ENCODE data around the gene EPHB6.

EPHB6 gene

DNA sequence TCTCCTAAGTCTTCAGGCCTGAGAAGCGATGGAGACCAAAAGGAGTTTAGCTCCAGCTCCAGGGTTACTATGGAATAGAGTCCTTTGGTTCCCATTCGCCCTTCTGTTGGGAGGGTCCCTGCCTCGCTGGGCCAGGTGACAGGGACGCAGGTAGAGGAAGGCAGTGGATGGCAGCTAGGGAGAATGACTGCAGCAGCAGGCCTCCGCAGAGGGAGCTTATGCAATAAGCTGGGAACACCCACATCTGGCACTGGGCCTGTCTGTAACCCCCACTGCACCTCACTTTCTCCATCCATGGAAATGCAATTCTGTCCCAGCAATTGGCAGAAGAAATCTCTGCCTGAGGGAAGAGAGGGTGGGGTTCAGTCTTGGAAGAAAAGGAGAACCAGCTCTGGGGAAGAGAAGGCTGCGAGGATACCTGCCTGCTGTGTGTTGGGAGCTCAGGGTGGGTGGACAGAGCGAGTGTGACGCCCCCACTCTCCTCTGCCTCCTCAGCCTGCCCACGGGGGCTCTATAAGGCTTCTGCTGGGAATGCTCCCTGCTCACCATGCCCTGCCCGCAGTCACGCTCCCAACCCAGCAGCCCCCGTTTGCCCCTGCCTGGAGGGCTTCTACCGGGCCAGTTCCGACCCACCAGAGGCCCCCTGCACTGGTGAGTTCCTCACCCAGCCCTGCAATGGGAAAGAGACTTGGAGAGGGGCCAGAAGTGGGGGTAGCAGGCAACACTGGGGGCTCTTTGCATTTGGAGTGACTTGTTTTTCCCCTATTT is 10.3 kb downstream of the EPHB6 start:
- no peak for DNase-seq (ENCODE audit: low read depth in 1 of 2, low spot score in 1 of 2)

DNA sequence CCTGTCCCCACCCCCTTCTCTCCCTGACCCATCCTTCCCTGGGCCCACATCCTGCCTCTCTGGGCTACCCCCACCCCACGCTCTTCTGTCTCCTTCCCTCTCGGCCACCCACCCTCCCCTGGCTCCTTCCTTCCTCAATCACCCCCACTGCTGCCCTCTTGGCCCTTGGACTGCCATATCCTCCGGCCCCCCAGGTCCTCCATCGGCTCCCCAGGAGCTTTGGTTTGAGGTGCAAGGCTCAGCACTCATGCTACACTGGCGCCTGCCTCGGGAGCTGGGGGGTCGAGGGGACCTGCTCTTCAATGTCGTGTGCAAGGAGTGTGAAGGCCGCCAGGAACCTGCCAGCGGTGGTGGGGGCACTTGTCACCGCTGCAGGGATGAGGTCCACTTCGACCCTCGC is 10.9 kb downstream of the EPHB6 start:
- no peak for DNase-seq (ENCODE audit: low read depth in 1 of 2, low spot score in 1 of 2)

DNA sequence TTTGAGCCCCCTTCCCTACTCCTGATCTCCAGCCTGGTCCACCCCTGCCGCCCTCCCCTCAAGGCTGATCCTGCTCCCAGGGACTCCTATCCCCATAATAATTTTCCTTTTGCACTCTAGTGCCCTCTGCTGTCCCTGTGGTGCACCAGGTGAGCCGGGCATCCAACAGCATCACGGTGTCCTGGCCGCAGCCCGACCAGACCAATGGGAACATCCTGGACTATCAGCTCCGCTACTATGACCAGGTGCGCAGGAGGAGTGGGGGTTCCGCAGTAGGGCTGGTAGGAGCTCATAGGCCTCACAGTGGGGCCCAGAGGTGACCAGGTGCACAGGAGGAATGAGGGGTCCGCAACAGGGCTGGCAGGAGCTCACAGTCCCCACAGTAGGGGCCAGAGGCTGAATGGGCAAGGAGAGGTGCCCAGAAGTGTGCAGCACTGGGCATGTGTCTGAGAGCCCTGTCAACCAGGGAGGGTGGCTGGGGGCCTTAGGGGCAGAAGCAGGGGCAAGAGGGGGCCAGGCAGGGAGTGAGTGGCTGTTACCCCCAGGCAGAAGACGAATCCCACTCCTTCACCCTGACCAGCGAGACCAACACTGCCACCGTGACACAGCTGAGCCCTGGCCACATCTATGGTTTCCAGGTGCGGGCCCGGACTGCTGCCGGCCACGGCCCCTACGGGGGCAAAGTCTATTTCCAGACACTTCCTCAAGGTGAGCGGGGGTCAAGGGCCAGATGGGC is 11.7 kb downstream of the EPHB6 start:
- DNase-seq (ENCODE audit: low read depth in 1 of 2, low spot score in 1 of 2) = no peak

DNA sequence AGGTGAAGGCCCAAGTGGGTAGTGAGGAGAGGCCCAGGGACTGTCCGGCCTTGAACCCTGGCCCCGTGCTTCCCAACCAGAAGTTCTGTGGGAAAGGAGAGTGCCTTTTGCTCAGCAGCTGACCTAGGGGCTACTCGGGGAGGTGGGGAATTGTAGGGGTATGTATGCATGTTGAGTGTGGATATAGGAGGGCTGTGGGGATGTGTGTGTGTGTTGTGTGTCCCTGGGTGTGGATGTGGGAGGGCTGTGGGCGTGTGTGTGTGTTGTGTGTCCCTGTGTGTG is 12.2 kb downstream of the EPHB6 start:
- no peak for DNase-seq (ENCODE audit: low read depth in 1 of 2, low spot score in 1 of 2)

DNA sequence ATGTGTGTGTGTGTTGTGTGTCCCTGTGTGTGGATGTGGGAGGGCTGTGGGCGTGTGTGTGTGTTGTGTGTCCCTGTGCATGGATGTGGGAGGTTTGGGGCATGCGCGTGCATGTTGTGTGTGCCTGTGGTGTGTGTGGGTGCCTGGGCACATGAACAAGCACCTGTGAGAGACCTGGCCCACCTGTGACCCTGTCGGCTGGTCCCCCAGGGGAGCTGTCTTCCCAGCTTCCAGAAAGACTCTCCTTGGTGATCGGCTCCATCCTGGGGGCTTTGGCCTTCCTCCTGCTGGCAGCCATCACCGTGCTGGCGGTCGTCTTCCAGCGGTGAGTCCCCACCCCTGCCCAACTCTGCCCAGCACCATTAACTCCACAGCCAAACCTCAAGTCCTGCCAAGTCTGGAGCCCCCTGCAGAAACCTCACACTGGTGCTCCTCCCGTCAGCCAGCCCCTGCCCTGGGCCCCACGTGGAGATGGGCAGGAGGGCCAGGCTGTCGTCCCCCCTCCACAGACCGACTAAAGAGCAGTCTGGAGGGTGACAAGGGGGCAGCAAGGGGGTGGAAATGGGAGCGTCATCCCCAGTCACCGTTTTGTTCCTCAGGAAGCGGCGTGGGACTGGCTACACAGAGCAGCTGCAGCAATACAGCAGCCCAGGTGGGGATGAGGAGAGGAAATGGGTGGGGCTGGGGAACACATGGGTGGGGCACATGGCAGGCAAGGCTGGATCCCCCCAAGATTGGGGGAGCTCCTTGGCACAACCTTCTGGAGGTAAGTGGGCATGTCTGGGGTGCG is 12.7 kb downstream of the EPHB6 start:
- no peak for DNase-seq (ENCODE audit: low read depth in 1 of 2, low spot score in 1 of 2)

DNA sequence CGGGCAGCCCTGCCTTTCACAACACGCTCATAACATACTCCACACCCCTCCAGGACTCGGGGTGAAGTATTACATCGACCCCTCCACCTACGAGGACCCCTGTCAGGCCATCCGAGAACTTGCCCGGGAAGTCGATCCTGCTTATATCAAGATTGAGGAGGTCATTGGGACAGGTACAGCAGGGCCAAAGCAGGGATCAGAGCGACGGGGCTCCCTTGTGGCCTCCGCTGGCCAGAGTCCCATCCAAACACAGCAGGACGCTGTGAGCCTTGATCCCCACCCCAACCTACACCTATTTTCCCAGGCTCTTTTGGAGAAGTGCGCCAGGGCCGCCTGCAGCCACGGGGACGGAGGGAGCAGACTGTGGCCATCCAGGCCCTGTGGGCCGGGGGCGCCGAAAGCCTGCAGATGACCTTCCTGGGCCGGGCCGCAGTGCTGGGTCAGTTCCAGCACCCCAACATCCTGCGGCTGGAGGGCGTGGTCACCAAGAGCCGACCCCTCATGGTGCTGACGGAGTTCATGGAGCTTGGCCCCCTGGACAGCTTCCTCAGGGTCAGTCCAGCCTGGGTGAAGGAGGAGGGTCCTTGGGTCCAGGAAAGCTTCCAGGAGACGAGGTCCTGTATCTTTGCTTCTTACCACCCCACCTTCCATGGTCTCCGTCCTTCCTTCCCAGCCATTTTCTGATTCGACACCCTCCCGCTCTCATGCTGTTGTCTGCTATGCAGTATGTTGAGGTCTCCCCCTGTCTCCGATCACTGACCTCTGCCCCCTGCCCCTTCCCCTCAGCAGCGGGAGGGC is 13.5 kb downstream of the EPHB6 start:
- DNase-seq (ENCODE audit: low read depth in 1 of 2, low spot score in 1 of 2) = no peak

DNA sequence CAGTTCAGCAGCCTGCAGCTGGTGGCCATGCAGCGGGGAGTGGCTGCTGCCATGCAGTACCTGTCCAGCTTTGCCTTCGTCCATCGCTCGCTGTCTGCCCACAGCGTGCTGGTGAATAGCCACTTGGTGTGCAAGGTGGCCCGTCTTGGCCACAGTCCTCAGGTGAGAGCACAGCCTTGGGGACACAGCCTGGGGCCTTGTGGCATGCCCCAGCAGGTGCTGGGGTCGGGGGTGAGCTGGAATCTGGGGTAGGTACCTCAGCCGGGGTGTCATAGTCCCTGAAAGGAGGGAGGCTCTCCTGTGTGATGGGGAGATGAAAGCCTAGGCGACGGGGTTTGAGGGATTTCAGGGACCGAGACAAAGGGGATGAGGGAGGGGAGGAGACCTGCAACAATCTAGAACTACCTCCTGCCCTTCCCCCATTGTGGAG is 14.1 kb downstream of the EPHB6 start:
- no peak for DNase-seq (ENCODE audit: low read depth in 1 of 2, low spot score in 1 of 2)

DNA sequence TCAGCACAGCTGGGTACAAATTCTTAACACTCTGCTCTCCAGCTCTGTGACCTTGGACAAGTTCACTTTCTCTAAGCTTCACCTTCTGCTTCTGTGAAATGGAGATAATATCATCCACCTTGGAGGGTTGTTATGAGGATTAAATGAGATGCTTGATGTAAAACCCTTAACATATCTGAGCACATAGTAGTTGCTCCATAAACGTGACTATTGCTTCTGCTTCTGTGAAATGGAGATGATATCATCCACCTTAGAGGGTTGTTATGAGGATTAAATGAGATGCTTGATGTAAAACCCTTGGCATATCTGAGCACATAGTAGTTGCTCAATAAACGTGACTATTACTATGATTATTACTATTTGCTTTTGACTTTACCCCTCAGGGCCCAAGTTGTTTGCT is 14.6 kb downstream of the EPHB6 start:
- no peak for DNase-seq (ENCODE audit: low read depth in 1 of 2, low spot score in 1 of 2)

DNA sequence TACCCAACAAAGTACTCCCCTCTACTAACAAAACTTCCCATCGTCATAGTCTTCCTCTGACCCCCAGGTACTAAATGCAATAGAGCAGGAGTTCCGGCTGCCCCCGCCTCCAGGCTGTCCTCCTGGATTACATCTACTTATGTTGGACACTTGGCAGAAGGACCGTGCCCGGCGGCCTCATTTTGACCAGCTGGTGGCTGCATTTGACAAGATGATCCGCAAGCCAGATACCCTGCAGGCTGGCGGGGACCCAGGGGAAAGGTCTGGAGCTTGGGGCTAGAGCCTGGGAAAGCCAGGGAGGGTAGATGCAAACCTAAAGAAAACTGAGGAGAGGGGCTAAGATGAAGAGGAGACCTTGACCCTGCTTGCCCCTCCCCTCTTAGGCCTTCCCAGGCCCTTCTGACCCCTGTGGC is 15.3 kb downstream of the EPHB6 start:
- DNase-seq (ENCODE audit: low read depth in 1 of 2, low spot score in 1 of 2) = no peak

DNA sequence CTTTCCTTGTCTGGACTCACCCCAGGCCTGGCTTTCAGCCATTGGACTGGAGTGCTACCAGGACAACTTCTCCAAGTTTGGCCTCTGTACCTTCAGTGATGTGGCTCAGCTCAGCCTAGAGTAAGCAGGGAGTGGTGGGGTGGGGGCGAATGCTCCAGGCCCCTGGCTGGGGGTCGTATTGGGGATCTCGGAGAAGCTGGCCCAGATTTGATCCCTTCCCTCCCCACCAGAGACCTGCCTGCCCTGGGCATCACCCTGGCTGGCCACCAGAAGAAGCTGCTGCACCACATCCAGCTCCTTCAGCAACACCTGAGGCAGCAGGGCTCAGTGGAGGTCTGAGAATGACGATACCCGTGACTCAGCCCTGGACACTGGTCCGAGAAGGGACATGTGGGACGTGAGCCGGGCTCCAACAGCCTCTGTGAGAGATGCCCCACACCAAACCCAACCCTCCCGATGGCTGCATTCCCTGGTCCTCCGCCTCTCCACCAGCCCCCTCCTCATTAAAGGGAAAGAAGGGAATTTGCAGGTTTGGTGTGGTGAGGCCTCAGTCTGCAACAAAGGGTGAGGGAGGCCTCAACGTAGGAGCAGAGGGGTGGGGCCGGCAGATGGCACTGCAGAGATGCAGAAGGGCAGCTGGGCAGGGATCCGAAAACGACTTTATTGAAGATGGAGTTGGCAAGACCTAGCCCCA is 15.8 kb downstream of the EPHB6 start:
- DNase-seq (ENCODE audit: low read depth in 1 of 2, low spot score in 1 of 2) = no peak

DNA sequence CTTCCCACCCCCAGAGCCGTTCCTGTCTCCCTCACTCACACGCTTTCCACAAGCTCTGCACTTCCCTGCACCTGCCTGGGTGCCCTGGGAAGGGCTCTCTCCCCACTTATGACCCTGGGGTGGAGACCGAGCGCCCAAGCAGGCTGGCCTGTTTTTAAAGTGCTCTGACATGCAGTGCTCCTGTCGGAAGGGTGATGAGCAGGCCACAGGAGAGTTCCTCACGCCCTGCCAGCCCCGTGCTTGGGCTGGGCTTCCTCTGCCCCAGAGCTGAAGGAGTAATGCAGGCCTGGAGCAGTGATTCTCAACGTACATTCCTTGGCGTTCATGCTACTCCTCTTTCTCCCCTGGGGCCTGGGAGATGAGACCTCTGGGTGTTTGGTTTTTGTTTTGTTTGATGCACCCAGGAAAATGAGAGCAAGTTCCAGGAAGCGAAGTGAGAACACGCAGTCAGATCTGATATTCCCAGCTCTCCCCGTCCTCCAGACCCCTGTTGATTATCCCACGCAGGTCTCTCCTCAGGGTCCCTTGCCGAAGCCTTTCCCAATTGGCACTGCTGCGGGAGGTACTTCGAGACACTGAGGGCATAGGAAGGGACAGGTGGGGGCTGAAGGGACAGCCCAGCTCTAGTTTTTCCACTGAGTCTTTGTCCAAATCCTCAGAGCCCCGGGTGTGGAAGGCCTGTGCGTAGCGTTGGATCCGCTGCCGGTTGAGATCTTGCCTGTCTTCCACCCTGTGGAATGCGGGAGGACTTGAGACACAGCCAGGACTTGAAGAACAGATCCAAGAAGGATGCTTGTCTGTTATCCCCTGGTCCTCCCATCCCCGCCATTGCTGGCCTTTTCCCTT is 16.6 kb downstream of the EPHB6 start:
- DNase-seq (ENCODE audit: low read depth in 1 of 2, low spot score in 1 of 2) = no peak

DNA sequence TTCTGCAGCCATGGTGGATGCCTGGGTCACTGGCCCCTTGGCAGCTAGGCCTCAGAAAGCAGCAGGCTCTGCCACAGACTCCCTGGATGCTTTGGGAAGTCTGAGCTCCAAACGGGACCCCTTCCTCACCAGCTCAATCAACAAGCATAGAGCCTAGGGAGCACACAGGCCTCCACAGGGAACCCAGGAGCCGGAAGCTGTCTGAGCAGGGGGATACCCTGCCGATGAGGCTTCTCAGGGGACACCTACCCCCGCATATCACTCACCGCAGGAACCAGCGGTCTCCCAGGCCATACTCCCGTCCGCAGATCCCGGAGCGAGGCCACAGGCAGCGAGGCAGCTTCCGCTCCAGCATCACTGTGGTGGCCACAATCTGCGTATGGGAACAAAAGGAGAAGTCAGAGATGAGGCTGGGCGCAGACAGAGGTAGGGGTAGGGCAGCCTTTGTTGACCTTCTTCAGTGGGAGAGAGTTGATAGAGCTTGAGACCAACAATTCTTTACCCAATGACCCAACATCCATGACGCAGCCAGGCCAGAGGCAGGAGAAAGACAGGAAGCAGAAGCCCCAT is 17.3 kb downstream of the EPHB6 start:
- no peak for DNase-seq (ENCODE audit: low read depth in 1 of 2, low spot score in 1 of 2)

DNA sequence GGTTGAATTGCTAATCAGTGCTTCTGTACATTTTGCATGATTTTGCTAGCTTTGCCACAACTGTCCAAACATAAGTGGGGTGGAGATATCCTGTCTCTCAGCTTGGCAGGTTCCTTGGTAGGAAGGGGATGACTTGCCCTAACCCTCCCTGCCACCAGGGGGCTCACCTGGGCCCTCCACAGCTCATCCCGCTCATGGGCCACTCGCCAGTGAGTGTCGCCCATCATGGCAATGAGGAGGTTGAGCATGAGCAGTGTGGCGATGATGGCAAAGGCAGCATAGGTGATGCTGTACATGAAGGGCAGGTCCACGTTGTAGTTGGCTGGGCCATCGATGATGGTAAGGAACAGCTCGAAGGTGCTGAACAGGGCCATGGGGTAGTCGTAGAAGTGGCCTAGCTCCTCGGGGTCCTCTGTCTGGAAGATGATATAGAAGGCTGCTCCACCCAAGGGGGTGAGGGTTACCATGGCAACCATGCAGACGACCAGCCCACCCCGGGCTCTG is 18.5 kb downstream of the EPHB6 start:
- no peak for DNase-seq (ENCODE audit: low read depth in 1 of 2, low spot score in 1 of 2)

DNA sequence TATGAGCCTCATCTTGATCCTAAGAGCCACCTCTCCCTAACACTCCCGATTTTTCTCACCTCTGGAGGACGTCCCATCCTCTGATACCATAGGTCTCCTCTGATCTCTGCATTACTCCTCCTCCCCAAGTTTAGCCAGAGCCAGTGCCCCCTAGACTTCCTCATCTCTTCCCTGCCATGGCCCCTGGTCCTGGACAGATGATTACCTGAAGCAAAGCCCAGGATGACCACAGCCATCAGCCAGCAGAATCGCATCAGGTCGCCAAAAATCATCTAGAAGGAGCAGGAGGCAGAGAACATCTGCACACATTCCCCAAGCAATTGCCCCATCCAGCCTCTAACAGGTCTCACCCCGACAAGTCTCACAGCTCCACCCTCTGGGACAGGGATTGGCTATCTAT is 19.0 kb downstream of the EPHB6 start:
- DNase-seq (ENCODE audit: low read depth in 1 of 2, low spot score in 1 of 2) = no peak

DNA sequence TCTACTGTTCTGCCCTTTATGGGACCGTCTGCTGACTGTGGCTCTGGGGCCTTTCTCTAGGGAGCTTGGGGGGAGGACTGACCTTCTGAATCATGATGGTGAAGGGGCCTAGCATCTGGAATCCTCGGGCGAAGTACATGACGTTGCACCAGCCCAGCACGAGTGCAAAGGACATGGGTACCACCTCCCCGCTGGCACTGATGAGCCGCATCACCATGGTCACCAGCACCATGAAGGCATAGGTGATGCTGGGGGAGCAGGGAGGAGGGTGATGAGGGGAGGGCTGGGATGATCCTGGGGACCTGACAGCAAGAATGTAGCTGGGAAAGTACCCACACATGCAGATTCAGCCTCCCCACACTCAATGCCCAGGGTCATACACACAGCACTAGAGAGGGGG is 19.5 kb downstream of the EPHB6 start:
- DNase-seq (ENCODE audit: low read depth in 1 of 2, low spot score in 1 of 2) = no peak

DNA sequence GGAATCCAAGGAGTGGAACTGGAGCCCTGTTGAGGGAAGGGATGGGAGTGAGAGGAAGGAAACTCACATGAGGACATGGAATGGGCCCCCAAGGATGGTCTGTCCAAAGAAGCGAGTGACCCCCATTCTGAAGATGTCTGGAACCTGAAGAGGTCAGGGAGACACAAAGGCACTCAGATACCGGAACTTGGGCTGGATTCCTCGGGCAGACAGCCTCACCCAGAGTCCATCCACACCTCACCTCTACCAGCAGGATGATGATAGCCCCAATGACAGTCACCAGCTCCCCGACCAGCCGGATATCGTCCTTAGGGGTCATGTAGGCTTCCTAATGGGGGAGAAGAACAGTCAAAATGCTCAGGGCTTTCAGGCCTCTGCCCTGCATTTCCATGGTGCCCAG is 20.0 kb downstream of the EPHB6 start:
- DNase-seq (ENCODE audit: low read depth in 1 of 2, low spot score in 1 of 2) = no peak

DNA sequence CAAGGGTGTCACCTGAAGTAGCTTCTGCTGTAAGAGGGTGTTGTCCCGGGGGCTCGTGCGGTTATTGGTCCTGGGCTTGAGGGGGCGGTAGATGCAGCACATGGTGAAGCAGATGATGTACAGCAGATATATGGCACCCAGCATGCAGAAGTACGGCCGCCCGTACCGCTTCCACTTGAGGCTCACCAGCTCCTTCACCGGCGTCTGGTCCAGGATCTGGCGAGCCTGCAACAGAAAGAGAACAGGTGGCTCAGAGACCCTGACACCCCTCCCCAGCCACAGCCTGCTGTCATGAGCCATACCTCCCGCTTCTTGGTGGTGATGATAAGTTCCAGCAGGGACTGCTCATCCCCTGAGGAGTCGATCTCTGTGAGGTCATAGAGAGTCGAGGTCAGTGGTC is 20.6 kb downstream of the EPHB6 start:
- no peak for DNase-seq (ENCODE audit: low read depth in 1 of 2, low spot score in 1 of 2)

DNA sequence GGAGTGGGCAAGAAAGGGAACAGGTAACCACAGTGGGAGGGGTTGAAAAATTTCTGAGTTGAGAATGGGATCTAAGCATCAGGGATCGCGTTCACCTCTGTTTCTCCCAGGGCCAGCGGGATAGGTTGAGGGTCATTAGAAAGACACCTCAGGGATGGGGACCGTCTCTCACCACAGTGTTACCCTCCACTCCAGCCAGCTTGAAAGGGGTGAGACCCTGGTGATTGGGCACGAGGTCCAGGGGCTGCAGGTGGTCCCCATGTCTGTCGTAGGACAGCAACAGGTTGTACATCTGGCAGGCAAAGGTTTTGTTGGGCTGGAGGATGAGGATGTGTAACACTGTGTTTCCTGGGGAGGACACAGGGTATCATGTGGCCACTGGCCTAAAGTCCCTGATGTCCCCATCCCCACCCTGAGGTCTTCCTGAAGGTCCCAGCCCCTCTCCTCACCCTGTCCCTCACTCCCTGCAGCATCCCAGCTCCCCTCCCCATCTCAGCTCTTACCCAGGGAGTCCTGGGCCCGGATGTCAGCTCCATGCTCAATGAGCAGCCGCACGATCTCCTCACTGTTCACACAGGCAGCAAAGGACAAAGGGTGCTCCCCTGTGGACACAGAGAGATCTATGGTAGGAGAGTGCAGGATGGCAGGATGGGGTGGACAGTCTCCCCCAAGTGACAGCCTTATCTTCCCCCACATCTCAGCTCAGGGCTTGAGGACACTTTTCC is 21.5 kb downstream of the EPHB6 start:
- DNase-seq (ENCODE audit: low read depth in 1 of 2, low spot score in 1 of 2) = no peak
